Pulmonary artery endothelial cell (primary cell): ENCODE measurements around the gene MRPS18B. TPM values are rescaled to one million over a fixed set of nuclear protein-coding genes. Genes with fewer than 3 reads are reported as not detected.

ENCODE experiments used
- DNase-seq: peaks from one replicate; pipeline ENCODE4 v3.0.0-alpha.2; 2011; ENCODE audit warnings: low read depth, low spot score
- total RNA-seq: library from RNA; depleted of rRNA; stranded (reverse); fragments of >200 nt; gene quantifications from 2 replicates; pipeline ENCODE4 v1.2.3, GENCODE V29; 2014

The MRPS18B gene
- total RNA-seq, 1 donor from 2014 or later: 57.7 TPM

DNA sequence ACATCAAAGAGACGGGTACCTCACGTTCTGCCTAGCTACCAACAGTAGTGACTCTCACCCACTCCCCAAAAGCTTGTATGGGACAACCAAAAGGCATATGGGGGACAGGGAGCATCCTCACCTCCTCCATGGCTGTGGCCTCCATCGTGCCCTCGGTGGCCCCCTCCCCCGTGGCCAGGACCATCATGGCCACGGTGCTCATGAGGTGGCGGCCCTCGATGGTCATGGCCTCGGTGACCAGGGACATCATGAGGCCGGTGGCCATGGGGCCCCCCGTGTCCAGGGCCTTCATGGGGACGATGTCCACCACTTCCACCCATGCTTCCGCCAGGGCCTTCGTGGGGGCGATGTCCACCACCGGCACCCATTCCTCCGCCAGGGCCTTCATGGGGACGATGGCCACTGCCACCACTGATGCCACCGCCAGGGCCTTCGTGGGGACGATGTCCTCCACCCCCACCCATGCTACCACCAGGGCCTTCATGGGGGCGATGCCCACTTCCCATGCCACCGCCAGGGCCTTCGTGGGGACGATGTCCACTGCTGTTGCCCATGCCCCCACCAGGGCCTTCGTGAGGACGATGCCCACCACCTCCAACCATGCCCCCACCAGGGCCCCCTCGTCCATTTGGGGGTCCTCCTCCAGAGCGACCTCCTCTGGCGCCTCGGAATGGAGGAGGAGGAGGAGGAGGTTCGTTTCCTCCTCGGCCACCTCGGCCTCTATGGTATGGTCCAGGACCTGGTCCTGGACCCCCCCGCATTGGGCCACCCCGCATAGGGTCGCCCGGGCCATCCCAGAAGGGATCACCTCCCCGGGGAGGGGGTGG lies 15.6 kb upstream of the MRPS18B start:
- DNase-seq: no peak

DNA sequence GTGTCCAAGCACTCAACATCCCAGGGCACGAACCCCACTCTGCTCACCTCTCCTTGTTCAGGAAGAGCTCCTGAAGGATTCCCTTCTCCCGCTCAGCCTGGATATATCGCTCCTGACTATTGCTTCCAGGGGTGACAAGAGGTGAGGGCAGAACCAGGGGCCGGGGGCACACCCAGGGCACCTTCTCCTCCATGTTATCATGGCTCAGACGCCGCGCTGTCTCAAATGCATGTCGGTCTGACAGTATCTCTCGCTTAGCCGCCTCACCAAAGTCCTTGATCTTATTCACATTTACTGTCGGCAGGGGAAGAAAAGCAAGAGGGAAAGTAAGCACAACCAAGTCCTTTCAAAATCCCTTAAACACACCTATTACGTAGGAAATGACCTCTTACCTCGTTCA lies 13.7 kb upstream of the MRPS18B start:
- no peak for DNase-seq

DNA sequence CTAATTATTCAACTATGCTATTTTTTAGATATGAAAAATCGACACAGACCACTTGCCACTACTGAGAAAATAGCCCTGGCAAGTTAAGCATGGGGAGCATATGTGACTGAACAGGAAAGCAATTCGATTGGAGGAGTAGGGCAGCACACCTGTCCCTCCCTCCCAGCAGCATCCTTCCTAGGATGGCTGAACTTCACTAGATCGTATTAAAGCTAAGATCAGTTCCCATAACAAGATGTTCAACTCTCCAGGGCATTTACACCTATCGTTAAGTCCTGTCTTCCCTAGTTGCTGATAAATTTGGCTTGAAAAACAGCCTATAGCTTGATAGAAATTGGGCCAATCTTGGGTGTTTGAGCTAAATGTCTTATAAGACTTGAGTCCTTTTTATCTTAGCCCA lies 7.6 kb upstream of the MRPS18B start:
- DNase-seq: no peak

DNA sequence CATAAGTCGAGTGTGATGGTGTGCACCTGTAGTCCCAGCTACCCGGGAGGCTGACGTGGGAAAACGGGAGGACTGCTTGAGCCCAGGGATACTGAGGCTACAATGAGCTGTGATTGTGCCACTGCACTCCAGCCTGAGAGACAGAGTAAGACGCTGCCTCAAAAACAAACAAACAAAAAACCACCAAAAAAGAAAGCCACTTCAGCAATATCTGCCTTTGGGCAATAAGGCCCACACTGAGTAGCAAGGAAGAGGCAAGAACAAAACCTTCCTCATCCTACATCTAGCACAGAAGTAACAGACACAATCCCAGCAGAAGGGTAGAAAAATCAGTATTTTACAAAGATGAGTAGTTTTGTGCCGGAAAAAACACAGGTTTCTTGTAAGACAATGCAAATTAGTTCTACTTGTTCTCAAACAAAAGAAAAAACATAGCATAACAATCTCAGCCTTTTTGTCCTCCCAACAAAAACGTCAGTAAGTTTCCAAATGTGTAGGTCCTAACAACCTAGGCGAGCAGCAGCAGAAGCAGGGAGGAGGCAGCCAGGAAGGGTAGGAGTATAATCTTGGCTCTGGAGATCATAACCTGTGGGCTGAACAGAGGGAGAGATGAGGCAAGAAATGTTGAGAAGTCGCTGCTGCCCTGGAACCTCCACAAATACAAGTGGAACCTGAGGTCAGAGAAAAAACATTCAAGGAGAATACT lies 6.3 kb upstream of the MRPS18B start:
- DNase-seq: no peak

DNA sequence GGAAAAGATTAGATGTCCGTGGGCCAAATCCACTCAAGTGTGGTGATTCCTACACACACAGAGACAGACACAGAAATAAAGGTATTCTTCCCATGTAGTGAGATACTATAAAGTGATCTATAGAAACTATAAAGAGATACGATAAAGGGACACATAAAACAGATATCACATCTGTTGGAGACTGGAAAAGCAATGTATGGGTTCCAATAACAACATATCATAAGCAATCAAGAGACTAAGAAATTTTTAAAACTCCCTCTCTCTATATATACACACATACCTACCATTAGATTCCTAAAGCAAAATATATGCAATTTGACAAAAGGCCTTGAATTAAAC lies 5.8 kb upstream of the MRPS18B start:
- DNase-seq: no peak

DNA sequence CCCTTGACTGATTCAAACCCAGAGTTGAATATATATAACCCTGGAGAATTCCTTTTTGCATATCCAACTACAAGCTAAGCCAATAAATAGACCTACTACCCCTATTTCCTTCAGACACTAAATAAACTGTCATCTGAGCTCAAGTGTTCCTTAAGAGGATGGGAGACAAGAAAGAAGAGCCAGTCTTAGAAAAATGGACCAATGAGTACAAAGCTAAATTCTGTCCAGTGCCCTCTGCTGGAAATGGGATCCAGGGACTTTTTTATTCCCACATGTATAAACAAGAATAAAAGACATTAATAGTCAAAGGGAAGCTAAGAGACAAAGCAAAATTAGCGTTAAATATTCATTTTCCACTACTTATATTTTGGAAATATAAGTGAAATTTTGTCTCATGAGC lies 5.4 kb upstream of the MRPS18B start:
- DNase-seq: no peak

DNA sequence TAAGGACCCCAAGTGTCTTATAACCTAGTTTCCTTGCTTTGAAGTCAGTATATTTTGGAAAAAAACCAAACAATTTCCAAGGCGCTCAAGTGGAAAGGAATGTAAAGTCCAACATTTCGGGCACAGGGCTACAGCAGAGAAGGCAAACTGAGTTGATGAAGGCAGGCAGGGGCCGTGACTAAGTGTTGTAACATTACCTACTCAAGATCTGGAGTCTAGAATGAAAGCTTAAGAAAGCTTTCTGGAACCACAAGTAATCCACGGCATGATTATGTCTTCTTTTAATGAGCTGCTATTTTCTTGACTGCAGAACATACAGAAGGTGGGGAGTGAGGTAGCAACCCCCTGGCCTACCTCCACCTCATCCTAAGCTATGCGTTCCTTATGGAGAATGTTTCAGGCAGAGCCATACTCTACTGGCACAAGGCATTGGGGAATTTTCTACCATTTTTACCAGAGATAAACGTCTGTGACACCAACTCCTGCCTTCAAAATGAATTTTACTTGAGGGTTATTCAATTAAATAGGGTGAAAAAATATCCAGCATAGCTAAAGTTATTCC lies 4.9 kb upstream of the MRPS18B start:
- no peak for DNase-seq

DNA sequence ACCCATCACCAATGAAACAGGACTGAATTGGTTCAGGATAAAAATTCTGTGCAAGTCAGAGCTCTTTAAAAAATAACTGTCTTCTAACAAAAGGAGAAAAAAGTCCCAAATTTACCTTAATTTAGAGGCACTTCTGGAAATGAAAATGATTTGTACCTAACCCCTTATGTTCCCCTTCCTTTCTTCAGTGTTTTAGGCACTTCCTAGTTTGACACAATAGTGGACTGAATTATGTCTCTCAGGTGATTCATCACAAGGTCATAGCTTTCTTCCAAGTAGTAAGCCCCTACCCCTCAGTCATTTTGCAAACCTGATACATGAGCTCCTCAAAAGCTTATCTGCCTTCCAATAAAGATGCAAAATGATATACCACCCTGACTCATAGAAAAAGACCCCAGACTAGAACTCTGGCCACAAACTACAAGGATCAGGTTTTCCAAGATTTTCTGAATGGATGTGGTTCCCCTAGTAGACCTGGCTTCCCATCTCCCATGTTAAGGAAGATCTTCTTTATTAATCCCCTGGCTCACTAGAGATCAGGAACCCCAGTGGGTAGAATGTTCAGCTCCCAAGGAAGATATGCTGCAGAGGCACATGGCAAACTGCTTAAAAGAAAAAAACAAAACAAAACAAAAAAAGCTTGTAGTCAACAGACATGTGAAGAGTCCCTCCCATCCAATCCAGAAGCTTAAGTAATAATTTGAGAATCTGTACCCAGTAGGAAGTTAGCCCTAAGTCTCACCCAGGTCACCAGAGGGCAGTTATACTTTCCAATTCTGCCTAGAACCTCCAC lies 4.2 kb upstream of the MRPS18B start:
- DNase-seq: no peak

DNA sequence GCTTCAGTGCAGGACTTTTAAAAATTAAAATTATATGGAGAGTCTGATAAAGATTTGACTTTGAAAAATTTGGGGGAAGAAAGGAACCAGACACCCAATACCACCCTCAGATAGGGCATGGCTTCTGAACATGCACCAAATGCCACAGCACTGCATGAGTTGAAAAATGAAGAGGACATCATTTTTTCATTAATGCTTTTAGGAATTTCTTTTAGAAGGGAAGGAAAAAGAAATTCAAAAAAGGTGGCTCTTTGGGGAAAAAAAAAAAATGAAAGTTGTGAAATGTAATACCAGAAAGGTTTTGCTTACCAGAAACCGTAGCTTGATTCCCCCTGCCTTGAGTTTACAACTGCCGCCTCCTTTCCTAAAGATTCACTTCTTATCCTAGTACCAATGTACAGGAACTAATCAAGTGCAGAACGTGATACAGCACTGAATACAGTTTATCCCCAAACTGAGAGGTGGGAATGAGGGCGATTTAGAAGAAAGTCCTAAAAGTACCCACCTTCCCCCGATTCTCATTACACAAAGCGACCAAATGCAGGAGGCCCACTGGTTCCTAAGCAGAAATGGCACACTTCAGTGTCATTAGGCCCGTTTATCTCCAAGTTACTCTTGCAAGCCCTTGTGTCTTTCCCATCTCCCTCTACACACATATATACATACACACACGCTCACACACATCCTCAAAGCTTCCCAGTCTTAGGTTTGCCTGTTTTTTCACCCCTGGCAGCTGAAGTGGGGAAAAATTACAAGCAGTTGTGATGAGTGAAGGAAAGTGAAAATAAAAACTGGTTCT lies 3.4 kb upstream of the MRPS18B start:
- DNase-seq: no peak

DNA sequence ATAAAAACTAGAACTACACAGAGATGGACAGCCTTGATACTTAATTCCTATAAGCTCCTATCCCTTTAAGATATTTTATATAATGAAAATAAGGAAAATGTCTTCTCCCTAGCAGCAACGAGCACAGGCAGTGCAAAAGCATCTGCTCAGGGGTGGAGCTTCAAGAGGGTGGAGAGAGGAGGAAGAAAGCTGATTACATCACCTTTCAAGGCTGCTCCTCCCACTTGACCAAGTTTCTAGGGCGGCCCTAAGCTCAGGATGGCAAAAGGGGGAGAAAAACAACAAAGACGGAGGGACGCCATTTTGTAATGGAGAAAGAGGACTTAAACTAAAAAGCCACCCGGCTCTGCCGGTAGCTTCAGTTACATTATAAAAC lies 2.8 kb upstream of the MRPS18B start:
- DNase-seq: peak; percentile 95

DNA sequence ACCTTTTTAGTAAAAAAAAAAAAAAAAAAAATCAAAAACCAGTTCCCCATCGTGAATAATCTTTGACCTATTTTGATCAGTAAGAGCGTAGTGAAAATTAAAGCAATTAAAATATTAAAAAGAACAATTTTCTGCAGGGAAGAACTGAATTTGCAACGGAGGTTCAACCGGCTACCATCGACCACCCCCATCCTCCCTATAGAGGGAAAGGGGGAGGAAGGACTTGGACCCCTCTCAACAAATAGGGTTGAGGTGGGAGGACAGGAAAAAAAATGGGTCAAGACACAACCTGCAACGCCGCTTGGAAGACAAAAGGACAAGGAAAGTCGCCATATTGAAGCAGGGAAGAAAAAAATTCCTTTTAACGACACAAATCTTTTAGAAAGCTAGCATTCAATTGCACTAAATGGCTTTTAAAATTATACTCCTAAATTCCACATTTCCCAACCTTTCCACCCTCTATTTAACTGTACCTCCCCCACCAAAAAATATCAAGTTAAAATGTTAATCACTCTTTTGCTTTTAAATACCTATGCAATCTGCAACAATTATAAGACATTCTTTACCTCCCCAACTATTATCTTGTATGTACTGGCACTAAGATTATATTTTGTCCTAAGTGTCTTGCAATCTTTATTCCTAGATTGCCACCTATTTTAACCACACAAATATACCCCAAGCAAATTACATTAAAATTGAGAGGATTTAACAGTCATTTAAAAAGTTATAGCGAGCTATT lies 2.3 kb upstream of the MRPS18B start:
- peak; percentile 71 for DNase-seq

DNA sequence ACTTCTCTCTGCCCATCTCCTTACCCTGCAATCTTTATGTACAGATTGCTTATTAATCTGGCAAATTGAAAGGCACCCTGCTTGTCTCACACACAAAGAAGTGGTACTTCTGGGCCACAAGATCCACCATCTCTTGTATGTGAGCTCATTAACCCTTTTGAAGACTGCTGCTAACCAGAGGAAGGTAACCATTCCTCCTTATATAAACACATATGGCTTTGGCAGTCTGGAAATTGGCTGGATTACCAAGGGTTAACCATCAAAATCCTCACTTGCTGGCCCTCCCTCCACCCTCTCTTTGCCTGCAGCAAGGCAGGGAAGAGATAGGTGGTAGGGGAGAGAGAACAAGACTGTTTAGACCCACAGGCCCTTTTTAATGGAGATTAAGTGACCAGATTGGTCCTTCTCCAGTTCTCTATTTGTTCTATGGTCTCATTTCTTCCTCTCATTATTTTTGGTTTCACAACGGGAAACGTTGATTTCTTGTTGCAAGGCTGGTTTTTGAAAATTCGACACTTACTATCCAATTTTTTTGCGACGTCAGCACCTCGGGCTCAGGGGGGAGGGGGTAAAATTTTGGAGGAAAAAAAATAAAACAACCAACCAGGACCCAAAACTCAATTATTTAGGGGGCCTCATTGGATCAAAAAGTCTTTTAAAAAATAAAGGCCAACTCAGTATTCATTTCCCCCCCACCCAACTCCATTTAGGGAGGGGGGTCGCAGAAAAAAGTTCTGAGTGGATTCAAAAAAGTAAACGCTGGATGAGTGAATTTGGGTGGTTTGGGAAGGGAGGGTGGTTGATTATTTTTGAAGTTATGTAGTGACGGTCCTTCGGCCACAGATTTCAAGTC lies 1.5 kb upstream of the MRPS18B start:
- no peak for DNase-seq

DNA sequence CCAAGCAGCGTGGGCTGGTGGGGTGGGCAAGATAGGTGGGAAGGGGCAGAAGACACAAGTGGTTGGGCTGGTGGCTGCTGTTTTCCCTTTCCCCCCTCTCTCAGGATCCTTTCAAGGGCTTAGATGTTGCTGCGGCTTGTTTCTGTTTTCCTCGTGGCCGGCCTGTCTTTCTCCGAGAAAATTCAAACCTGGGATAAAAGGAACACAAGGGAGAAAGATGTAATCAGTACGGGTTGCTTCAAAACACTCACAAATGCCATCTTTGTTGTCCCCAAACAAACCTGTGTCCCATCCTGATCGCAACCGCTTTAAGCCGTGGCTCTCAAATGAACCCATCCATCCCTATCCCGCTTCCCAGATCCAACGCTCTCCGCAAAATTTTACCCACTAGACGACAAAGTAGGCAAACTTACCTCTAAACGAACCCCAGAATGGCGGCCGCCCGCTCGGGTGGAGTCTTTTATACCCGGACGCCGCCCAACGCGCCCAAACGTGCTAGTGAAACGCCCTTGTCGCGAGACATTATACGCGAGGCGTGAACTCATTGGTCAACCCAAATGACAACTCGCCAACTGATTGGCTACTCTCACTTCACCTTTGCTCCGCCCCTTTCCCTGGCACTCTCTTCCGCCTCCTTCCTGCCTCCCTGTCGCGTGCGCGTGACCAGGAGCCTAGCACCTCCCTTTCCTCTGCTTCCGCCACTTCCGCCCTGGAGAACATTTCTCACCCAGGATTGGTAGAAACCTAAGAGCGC lies 652 bp upstream of the MRPS18B start, which contains the start of gene PPP1R10:
Gene PPP1R10 (minus strand): TSS at position 433 of the 754 bp plus-strand sequence. CDS start 7,299 bp downstream, outside the sequence.
- DNase-seq: peak; percentile 100

DNA sequence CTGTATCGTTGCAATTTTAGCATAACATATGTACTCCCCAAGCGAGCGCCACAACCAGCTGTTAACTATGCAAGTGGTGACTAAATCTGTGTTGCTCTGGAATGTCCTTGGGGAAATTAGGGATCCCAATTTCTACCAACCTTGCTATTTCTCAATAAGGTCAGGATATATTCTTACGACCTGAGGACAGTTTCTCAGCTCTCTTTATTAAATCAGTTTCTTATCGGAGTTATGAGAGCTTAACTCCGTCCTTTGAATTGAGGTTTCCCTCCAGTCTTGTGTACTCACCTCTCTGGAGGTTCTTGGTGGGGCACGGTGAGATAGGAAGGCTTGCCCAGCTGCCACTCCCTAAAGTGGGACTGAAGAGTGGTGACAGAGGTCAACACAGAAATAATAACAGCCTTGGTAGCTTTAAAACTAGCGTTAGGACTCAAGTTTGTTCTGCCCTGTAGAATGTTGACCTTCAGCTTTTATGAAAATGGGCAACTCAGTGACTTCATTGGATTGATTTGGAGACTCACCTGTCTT lies 694 bp downstream of the MRPS18B start:
- DNase-seq: no peak

DNA sequence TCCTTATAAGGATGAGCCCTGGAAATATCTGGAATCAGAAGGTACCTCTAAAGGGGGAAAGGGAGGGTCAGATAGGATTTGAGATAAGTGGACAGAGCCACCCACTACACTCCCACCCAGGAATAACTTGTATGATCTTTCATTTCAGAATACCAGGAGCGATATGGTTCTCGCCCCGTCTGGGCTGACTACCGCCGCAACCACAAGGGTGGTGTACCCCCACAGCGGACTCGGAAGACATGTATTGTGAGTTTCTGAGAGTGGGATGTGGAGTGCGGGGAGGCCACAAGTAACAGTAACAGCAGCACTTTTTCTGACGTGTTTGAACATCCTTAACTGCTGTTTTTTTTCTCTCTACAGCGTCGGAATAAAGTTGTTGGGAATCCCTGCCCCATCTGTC lies 1.9 kb downstream of the MRPS18B start:
- no peak for DNase-seq

DNA sequence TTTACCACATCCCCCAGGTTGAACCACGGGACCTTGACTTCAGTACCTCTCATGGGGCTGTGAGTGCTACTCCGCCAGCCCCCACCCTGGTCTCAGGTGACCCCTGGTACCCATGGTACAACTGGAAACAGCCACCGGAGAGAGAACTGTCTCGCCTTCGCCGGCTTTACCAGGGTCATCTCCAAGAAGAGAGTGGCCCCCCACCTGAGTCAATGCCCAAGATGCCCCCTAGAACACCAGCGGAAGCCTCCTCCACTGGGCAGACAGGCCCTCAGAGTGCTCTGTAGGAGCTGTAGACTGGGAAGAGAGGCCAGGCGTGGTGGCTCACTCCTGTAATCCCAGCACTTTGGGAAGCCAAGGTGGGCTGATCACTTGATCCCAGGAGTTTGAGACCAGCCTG lies 7.9 kb downstream of the MRPS18B start:
- DNase-seq: no peak

DNA sequence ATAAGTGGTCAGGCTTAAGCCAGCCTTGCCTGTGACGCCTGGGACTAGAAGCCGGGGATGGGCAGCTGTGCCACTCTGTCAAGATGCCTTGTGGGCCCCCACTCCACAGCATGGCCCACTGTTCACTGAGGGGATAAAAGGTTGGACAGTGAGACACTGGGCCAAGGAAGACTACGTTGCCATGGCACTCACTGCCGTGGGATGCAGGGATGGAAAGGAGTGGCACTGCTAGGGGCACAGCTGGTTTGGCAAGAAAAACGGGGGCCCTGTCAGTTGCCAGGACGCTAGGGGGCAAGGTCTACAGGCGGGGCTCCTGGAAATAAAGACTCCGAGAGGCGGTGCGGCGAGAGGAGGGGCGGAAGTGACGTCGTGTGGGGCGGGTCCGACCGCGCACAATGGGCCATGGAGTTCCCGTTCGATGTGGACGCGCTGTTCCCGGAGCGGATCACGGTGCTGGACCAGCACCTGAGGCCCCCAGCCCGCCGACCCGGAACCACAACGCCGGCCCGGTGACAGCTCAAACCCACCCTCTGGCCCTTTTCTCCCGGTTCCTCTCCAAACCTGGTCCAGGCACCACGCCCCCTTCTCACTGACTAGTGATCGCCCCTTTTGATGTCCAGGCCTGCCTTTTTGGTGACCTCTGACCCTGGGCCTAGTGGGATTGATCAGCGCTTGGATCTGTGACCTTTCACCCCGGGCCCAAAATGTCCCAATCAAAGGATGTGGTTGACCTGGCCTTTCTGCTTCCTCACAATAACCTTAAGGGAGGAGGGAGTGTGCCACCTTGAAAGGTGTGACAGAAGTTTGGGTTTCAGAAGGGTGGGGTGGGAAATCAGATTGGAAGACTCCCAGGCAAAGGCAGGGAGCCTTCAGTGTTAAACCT lies 9.1 kb downstream of the MRPS18B start, which contains the start of gene ATAT1:
Gene ATAT1 (plus strand): TSS at position 391 of the 883 bp plus-strand sequence.
- peak; percentile 58 for DNase-seq
